Measurements from ENCODE around the gene GSG1L.

- TF ChIP-seq CTCF (IDR thresholded peaks at IDR 0.05) (no peak), POLR2A (IDR thresholded peaks at IDR 0.05) (no peak)
Measured at GRCh38 chr16:27907457-27907972, 156.0 kb downstream of the GSG1L start.
